Stimulated activated CD8-positive, alpha-beta memory T cell treated with anti-CD3 and anti-CD28 coated beads, Interleukin-15, amount 100 ng/mL, for 1 hour (primary cell): ENCODE results near the gene RANBP2.

ENCODE experiments used
- DNase-seq: peaks from one replicate; pipeline ENCODE4 v3.0.0-alpha.2; 2020; ENCODE audit warnings: low read depth

The RANBP2 gene

GRCh38 chr2:108778857-108779256, 59.6 kb downstream of the RANBP2 start:
- no peak for DNase-seq

- DNase-seq, result no peak
Measured at GRCh38 chr2:108786008-108786353, 66.7 kb downstream of the RANBP2 start.

- DNase-seq, result peak; percentile 77
Measured at GRCh38 chr2:108786354-108787215, 67.3 kb downstream of the RANBP2 start, which contains the start of gene CCDC138. Gene CCDC138, plus strand, starts transcription at chr2:108786771. Its CDS starts 52 bp downstream, at chr2:108786823.

DNA sequence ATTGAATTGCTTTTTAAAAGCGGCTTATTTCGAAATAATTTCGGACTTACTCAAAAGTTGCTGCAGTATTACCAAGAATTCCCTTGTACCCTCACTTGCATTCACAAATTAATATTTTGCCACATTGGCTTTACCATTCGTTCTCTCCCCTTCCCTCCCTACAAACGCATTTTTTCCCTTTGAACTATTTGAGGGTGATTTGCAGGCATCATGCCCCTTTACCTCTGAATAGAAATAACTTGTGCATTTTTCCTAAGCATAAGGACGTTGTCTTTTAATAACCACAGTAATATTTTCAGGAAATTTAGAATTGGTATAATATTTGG, 67.9 kb downstream of the RANBP2 start:
- DNase-seq, result no peak

- no peak for DNase-seq
Measured at GRCh38 chr2:108803045-108803736, 83.9 kb downstream of the RANBP2 start.

DNA sequence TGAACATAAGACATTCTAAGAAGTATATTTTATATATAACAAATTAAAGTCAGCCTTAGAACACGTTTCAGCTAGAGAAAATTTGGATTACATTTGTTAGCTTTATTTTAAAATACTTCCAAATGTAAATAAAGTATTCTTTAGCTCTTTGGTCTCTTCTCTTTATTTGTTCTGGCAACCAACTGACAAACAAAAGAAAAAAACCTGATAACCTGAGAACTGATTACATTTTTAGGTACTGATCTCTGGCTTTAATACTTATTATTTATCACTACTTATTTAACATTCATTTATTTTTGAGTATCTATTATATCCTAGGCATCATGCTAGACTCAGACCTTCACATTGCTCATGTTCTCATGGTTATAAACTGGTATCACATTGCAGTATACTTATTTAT, 85.8 kb downstream of the RANBP2 start:
- no peak for DNase-seq

GRCh38 chr2:108805782-108806181, 86.5 kb downstream of the RANBP2 start:
- DNase-seq, result no peak

- DNase-seq, result no peak
Measured at GRCh38 chr2:108806371-108807113, 87.3 kb downstream of the RANBP2 start.

- DNase-seq, result no peak
Measured at GRCh38 chr2:108809936-108810335, 90.7 kb downstream of the RANBP2 start.

DNA sequence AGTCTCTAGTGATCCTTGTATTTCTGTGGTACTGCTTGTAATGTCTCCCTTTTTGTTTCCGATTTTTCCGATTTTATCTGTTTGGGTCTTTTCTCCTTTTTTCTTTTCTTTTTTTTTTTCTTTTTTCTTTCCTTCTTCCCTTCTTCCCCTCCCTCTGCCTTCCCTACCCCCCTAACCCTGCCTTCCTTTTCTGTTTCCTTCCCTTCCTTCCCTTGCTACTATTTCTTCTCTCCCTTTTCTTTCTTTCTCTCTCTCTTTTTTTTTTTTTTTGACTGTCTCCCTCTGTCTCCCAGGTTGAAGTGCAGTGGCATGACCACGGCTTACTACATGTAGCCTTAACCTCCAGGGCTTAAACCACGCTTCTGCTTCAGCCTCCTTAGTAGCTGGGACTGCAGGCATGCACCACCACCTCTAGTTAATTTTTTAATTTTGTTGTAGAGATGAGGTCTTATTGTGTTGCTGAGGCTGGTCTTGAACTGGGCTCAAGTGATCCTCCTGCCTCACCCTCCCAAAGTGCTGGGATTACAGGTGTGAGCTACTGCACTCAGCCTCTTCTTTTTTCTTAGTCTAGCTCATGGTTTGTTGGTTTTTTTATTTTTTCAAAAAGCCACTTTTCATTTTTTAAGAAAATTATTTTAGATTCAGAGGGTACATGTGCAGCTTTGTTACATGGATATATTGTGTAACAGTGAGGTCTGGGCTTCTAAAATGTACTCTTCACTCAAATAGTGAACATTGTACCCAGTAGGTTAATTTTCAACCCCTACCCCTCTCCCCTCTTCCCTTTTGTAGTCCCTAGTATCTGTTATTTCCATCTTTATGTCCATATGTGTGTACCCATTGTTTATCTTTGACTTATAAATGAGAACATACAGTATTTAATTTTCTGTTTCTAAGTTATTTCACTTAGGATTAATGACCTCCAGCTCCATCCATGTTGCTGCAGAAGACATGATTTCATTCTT, 92.0 kb downstream of the RANBP2 start:
- no peak for DNase-seq

- no peak for DNase-seq
Measured at GRCh38 chr2:108813732-108814131, 94.5 kb downstream of the RANBP2 start.

- no peak for DNase-seq
Measured at GRCh38 chr2:108820482-108820881, 101.2 kb downstream of the RANBP2 start.

GRCh38 chr2:108823286-108823685, 104.0 kb downstream of the RANBP2 start:
- DNase-seq, result no peak

DNA sequence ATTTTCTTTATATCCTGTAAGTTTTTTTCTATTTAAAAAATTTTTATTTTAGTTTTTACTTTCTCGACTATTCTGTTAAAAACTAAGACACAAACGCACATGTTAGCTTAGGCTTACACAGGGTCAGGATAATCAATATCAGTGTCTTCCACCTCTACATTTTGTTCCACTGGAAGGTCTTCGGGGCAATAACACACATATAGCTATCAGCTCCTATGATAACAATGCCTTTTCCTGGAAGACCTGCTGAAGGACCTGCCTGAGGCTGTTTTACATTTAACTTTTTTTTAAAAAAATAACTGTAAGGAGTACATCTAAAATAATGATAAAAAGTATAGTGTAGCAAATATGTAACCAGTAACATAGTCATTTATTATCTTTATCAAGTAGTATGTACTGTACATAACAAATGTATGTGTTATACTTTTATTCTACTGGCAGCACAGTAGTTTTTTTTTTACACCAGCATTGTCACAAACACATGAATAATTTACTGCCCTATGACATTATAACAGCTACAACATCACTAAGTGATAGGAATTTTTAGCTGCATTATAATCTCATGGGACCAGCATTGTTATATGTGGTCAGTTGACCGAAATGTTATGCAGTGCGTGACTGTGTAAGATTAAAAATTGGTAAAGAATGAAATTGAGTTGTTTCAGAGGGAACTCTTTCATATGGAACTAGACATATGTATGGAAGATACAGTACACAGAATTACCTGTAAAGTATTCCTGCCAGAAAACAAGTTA, 105.2 kb downstream of the RANBP2 start:
- no peak for DNase-seq

- DNase-seq, result no peak
Measured at GRCh38 chr2:108825254-108825653, 106.0 kb downstream of the RANBP2 start.

GRCh38 chr2:108825736-108826135, 106.5 kb downstream of the RANBP2 start:
- DNase-seq, result no peak

DNA sequence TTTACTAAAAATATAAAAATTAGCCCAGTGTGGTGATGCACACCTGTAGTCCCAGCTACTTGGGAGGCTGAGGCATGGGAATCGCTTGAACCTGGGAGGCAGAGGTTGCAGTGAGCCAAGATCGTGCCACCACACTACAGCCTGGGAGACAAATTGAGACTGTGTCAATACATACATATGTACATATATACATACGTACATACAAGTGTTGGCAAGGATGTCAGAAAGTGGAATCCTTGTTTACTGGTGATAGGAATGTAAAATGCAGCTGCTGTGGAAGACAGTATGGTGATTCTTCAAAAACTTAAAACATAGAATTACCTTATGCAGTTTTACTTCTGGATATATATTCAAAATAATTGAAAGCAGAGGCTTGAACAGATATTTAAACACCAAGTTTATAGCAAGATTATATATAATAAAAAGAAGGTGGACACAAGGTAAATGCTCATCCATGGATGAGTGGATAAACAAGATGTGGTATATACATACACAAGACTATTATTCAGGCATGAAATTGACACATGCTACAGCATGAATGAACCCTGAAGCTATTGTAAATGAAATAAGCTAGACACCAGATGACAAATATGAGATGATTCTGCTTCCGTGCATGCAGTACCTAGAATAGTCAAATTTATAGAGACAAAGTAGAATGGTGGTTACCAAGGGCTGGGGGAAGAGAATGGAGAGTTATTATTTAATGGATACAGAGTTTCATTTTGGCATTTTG, 110.5 kb downstream of the RANBP2 start:
- no peak for DNase-seq

DNA sequence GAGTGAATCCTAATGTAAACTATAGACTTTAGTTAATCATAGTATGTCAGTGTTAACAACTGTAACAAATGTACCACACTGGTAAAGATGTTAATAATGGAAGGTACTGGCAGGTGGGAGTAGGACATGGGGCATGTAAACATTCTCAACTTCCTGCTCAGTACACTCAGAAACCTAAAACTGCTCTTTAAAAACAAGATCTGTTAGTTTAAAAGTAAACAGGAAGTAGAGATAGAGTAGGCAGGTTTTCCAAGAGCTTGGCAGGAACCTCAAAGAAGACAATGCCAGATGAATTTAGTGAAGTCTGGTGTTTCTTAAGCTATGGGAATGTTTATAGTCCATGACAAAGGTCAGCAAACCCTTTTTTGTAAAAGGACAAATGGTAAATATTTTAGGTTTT, 113.9 kb downstream of the RANBP2 start:
- no peak for DNase-seq

- DNase-seq, result no peak
Measured at GRCh38 chr2:108834620-108835019, 115.3 kb downstream of the RANBP2 start.

DNA sequence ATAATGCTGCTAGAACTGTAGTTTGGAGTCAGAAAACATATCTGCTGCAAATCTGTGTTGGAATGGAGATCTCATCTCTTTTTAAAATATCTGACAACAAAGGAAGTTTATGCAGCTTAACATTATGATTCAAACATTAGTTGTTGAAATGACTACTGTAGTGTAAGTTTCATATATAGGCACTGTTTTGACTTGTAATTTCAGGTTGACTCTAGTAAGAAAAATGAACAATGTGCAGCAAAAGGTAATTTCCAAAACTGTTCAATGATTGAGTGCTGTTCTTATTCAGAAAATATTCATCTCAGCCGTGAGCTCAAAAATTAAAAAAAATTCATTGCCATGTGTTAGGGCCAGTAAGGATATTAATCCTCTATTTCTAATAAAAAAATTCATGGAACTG, 115.8 kb downstream of the RANBP2 start:
- DNase-seq, result no peak
